Measurements from ENCODE around the gene PRR33.

The PRR33 gene

GRCh38 chr11:1861435-1862411 is 30.0 kb downstream of the PRR33 start:
- no peak for DNase-seq

DNA sequence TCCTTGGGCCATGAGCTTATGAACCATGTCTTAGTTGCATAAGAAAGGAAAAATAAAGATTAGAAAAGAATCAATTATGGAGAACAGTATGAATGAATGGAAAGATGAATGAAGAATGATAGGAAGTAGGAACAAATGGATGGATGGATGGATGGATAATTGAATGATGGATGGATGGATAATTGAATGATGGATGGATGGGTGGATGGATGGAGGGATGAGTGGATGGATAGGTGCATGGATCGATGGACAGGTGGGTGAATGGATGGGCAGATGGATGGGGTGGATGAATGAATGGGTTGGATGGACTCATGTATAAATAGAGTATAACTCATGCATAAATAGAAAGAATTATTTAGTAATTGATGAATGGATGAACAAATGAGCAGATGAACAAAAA is 31.6 kb downstream of the PRR33 start:
- DNase-seq = no peak

- DNase-seq = no peak
Observed at GRCh38 chr11:1859004-1859403, 32.7 kb downstream of the PRR33 start.

DNA sequence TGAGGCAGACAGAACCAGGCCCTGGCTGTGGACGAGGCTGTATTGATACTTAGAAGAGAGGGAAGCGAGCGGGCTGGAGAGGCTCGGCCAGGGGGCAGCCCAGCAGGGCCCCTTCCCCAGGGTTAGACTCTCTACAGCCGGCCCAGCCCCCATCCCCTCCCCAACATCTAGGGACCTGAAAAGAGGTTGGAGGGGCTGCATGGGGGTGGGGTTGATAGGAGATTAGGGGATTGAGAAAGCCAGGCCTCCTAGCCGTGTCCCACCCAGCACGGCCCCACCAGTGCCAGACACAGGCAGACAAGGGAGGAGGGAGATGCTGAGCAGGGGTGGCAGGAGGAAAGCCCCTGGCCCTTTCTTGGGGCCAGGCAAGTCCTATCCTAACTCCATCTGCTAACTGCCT is 33.1 kb downstream of the PRR33 start:
- DNase-seq = no peak

GRCh38 chr11:1858154-1858553 is 33.5 kb downstream of the PRR33 start:
- DNase-seq = no peak

DNA sequence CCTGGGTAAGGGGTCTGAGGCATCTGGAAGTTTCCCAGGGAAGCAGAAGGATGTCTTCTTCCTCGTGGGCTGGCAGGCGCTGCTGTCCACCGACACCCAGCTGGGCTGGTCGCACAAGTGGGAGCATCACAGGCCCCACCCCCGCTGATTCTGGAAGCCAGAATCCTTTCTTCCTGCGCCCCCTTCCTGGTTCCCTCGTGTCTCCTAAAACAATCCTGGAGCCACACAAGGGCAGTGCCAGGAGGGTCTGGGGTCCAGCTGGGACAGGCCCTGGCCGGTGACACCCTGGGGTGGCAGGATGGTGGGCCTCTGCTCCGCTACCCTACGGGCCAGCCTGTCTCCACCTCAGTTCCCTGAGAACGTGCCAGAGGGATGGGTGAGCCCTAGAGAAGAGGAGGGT is 34.6 kb downstream of the PRR33 start:
- no peak for DNase-seq

GRCh38 chr11:1856306-1857005 is 35.2 kb downstream of the PRR33 start:
- DNase-seq = no peak

- DNase-seq = no peak
Observed at GRCh38 chr11:1855886-1856265, 35.8 kb downstream of the PRR33 start.

DNA sequence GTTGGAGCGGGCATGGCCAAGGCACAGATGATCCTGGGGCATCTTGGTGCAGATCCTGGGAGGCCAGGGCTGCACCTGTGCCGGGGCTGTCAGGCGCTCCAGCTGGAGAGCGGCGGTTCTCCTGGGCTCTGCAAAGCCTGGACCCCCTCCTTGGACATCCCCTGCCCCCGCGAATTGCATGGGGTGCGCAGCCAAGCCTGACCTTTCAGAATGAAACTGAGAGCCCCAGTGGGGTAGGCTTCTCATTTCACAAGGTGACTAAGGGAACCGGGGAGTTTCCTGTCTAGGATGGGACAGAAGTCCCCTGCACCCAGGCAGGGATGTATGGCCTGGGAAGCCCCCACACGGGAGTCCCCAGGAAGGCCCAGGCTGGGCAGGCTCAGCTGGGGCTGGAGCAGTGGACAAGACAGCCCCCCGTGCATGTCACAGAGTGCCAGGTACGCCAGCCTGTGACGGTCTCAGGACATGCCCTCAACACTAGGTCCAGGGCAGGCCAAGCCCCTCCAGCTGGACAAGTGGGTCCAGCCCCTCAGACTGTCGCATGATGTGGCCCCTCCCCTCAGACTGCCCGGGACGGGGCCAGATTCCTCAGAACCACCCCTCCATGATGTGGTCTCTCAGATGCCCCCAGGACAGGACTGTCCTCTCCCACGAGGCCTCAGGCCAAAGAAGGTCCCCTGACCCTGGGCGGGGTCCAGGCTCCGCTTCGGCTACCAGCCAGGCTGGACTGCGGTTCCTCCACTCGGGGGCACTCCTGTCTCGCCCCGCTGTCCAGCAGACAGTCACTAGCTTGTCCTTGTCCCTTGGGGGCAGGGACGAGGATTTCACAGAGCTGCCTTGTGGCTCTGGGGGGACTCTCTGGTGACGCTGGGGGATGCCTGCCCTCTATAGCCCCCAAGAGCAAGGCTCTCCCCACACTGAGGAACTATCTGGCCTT is 36.5 kb downstream of the PRR33 start:
- no peak for DNase-seq

GRCh38 chr11:1854132-1854948 is 37.4 kb downstream of the PRR33 start:
- no peak for DNase-seq

DNA sequence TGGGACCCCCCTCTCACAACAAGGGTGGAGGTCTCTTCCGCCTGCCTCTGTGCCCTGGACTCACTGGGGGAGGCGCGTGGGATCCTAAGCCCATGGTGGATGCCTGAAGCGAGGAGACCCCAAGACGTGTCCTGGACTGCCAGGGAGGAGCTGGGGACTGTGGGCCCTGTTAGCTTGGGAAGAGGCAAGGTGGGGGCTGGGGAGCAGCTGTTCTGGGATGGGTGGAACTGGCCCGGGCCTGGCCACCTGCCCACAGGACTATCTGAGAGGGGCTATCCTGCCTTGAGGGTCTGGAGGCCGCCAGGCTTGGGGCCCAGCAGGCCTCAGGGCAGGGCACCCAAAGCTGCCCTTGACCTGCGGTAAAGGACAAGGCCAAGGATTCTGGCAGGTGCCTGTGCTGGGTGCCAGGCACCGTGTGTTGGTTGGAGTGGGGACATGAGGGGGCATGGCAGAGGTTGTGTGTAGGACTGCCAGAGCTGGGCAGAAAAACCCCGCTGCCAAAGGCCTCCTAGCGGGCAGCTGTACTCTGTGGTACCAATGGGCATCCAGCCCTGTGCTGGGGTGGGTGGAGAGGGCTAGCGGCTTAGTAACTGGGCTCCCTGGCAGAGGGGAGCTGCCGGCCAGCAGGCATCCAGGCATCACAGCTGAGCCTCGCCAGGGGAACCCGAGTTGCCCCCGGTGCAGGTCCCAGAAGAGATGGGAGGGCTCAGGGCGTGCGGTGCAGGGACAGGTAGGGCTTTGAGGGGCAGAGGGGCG is 38.1 kb downstream of the PRR33 start:
- no peak for DNase-seq

DNA sequence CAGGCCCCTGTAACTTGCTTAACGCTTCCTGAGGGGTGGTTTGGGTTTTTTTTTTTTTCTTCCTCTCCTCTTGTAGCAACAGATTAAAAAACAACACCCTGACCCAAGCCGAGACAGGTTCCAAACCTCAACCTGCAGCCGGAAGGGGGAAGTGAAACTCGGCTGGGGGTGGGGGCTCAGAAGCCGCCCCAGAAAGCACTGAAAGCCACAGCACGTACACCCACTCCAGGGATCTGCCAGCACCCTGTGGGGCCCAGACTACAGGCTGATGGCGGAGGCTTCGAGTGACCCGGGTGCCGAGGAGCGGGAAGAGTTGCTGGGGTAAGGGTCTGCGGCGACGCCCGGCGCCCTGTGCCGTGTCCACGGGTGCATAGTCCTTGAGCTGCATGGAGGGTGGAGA is 38.8 kb downstream of the PRR33 start, which contains the start of gene LSP1:
Gene LSP1 (plus strand): TSS at position 208 of the 400 bp plus-strand sequence. CDS start 61 bp downstream, at position 269.
- no peak for DNase-seq

DNA sequence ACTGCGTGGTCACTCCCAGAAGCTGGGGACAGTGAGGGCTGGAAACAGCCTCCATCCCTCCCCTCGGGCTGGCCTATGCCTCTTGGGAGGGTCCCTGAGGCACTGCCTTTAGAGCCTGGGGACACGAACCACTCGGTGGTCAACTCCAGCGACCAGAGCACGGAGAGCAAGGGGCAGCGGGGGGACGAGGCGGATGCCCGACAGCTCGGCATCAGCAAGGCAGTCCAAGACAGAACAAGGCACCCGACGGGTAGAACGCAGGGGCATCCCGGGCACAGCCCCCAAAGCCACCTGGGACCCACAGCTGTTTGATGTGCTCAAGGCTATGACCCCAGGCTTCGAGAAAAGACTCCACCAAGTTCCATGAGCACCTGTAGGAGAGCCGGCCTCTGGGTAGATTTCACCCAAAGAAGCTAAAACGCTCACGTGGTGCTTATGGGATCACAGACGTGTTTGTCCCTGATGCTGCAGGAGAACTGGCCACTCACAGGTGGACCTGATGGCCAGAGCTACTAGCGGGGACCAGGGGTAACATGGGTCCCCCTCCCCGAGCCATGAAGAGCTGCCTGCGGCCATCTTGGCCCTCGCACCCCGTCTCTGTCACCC is 39.3 kb downstream of the PRR33 start:
- no peak for DNase-seq

- no peak for DNase-seq
Observed at GRCh38 chr11:1851468-1852180, 40.1 kb downstream of the PRR33 start.

DNA sequence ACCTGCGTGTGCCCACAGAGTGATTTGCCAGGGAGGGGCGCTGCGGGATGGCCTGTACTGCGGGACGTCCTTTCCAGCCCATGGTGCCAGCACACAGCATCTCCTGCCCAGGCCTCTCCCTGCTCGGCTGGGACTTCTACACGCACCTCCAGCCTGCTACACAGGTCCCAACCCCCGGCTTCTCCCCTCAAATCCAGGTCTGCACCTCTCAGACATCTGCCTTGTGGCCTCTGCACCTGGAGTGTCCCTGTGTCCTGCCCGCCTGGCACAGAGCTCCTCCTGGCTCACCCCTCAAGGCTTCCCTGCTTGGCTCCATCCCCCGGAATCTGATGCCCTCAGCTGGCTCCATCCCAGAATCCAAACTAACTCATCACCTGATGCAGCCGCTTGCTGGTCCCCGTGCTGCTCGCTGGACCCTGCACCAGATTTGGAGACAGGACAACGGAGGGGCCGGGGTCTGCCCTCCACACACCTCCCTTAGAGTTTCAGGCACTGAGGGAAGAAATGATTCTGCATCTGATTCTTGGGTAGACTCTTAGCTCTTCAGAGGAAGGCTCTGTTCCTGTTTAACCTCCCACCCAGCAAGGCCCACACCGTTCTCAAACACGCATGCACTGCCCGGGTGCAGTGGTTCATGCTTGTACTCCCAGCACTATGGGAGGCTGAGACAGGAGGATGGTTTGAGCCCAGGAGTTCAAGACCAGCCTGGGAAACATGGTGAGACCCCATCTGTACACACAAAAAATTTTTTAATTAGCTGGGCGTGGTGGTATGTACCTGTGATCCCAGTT is 42.9 kb downstream of the PRR33 start:
- no peak for DNase-seq

DNA sequence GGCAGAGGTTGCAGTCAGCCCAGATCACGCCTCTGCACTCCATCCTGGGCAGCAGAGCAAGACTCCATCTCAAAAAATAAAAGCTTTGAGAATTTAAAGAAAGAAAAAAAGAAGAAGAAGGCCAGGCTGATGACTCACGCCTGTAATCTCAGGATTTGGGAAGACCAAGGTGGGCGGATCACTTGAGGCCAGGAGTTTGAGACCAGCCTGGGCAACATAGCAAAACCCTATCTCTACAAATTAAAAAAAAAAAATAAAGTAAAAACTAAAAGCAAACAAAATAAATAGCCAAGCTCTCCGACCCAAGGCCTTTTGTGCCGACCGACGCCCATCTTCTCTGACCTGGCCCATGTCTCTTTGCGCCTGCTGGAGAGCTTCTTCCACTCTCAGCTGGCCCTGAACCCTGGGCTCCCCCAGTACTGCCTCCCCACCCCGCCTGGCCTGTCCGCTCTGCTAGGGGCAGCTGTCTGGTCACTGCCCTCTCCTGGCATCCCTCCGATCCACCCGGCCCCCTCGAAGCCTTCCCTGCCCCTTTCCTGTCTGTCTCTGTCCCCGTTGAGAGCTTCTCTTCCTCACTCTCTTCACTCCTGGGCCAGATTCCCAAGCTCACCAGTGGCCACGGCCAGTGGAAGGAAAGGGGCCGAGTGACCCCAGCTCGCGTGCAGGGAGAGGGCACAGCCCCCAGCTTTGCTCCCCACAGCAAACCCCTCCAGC is 43.6 kb downstream of the PRR33 start:
- no peak for DNase-seq

GRCh38 chr11:1847006-1847735 is 44.5 kb downstream of the PRR33 start:
- no peak for DNase-seq

- no peak for DNase-seq
Observed at GRCh38 chr11:1846453-1846932, 45.2 kb downstream of the PRR33 start.

Measured in DMS53 (cell line).